ENCODE data around the gene CCL28. TPM values are rescaled to one million over a fixed set of nuclear protein-coding genes. Genes with fewer than 3 reads are reported as not detected.

CCL28 gene
- total RNA-seq, 4 donors from 2014 or later: 21.5 to 44.7 (median 32.7) TPM

- intact Hi-C loops (cut with DNase I): no loop called here
- WGBS, 2 donors: 88% methylated on average over 2 of the region's 2 CpGs
- H3K27ac ChIP-seq: no peak overlapping the region
- no peak for DNase-seq
- no peaks in the 10 kb centered on the region for H3K36me3 ChIP-seq
- TF ChIP-seq POLR2A (IDR thresholded peaks at IDR 0.05): no peak
- TF ChIP-seq CTCF (IDR thresholded peaks at IDR 0.05): no peak
- no peak overlapping the region for H3K4me3 ChIP-seq (replicated peaks in 1 of 3)
- H3K4me1 ChIP-seq: peaks cover 8 to 13% of the 10 kb centered on the region in 2 donors
- no peaks in the 10 kb centered on the region for H3K9me3 ChIP-seq
- no peaks in the 10 kb centered on the region for H3K27me3 ChIP-seq
Observed at GRCh38 chr5:43352915-43353314, 59.3 kb downstream of the CCL28 start.

DNA sequence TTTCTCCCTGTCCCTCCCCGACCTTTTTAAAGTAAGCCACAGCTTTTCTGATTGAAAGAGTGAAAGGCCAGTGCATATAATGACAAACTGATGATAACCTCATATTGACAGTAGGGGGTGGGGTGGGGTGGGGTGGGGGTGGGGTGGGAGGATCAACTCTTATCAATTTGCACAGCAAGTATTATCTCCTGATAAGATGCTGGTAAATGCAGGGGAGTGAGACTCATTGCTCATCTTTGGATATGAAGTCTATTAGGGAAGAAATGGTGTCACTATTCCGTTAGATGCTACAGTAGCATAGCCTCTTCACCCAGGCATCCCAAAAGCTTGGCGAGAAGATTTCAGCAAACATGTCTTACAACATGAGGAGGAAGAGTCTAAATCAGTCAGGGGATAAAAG lies 60.1 kb downstream of the CCL28 start:
- 79 to 89% methylated on average over 3 of the region's 3 CpGs for WGBS, 2 donors
- no peak for TF ChIP-seq POLR2A (IDR thresholded peaks at IDR 0.05)
- no peak for TF ChIP-seq CTCF (IDR thresholded peaks at IDR 0.05)
- no peak for DNase-seq

GRCh38 chr5:43348861-43349363 lies 63.3 kb downstream of the CCL28 start:
- no peaks in the 10 kb centered on the region for H3K4me1 ChIP-seq
- no peak for TF ChIP-seq CTCF (IDR thresholded peaks at IDR 0.05)
- no peak for TF ChIP-seq POLR2A (IDR thresholded peaks at IDR 0.05)
- no peaks in the 10 kb centered on the region for H3K9me3 ChIP-seq
- WGBS, 2 donors: 90 to 100% methylated on average over 1 of the region's 1 CpG
- H3K27me3 ChIP-seq: no peaks in the 10 kb centered on the region
- DNase-seq: no peak
- intact Hi-C loops (cut with DNase I): no loop called here
- no peak overlapping the region for H3K27ac ChIP-seq
- H3K36me3 ChIP-seq: no peaks in the 10 kb centered on the region
- H3K4me3 ChIP-seq (replicated peaks in 1 of 3): no peak overlapping the region

More for the DNA sequence above, 60.1 kb downstream of the CCL28 start:
- no peak overlapping the region for H3K27ac ChIP-seq
- H3K27me3 ChIP-seq: no peaks in the 10 kb centered on the region
- H3K4me1 ChIP-seq: peaks cover 5 to 7% of the 10 kb centered on the region in 2 donors
- no peaks in the 10 kb centered on the region for H3K9me3 ChIP-seq
- intact Hi-C loops (cut with DNase I): no loop called here
- no peaks in the 10 kb centered on the region for H3K36me3 ChIP-seq
- H3K4me3 ChIP-seq (replicated peaks in 1 of 3): no peak overlapping the region

DNA sequence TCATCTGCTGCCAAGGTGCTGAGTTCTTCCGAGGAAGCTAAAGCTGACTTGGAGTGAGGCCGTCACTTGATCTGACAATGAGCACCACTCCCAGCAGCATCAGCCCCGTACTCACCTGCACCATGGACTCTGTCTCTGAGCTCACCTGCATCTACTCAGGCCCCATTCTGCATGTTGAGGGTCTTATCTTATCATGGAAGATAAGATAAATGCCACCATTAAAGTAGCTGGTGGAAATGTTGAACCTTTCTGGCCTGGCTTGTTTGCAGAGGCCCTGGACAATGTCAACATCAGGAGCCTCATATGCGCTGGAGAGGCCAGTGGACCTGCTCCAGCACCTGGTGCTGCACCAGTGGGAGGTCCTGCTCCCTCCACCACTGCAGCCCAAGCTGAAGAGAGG lies 64.0 kb downstream of the CCL28 start:
- WGBS, 2 donors: 65 to 66% methylated on average over 4 of the region's 4 CpGs
- Histone ChIP-seq H3K4me1 (no peaks in the 10 kb centered on the region), H3K27me3 (no peaks in the 10 kb centered on the region), H3K9me3 (no peaks in the 10 kb centered on the region), H3K36me3 (no peaks in the 10 kb centered on the region), H3K4me3 (replicated peaks in 1 of 3) (no peak overlapping the region), H3K27ac (no peak overlapping the region)
- intact Hi-C loops (cut with DNase I): no loop called here
- DNase-seq: no peak
- no peak for TF ChIP-seq POLR2A (IDR thresholded peaks at IDR 0.05)
- TF ChIP-seq CTCF (IDR thresholded peaks at IDR 0.05): no peak

GRCh38 chr5:43338862-43339261 lies 73.3 kb downstream of the CCL28 start:
- no peak for DNase-seq
- H3K27ac ChIP-seq: no peak overlapping the region
- WGBS, 2 donors: 83 to 84% methylated on average over 1 of the region's 1 CpG
- no peaks in the 10 kb centered on the region for H3K4me1 ChIP-seq
- TF ChIP-seq POLR2A (IDR thresholded peaks at IDR 0.05) (no peak), CTCF (IDR thresholded peaks at IDR 0.05) (no peak)
- intact Hi-C loops (cut with DNase I): no loop called here
- no peak overlapping the region for H3K4me3 ChIP-seq (replicated peaks in 1 of 3)
- H3K36me3 ChIP-seq: no peaks in the 10 kb centered on the region
- H3K27me3 ChIP-seq: no peaks in the 10 kb centered on the region
- H3K9me3 ChIP-seq: no peaks in the 10 kb centered on the region
